Endodermal cell (in vitro differentiated cells): ENCODE measurements around the gene OAT. TPM values are rescaled to one million over a fixed set of nuclear protein-coding genes. Genes with fewer than 3 reads are reported as not detected.

Experiments
- DNase-seq: peaks from one replicate; pipeline ENCODE4 v3.0.0-alpha.2; 2017
- H3K27ac ChIP-seq: 2 replicates; pipeline ENCODE4 v1.5.1; 2013; ENCODE audit warnings: mild to moderate bottlenecking, low read depth, low read length, moderate library complexity
- H3K27me3 ChIP-seq: 2 replicates; pipeline ENCODE4 v1.6.1; 2013; ENCODE audit warnings: mild to moderate bottlenecking, low read length, moderate library complexity; ENCODE audit not compliant: insufficient read depth, control insufficient read depth, poor library complexity, severe bottlenecking
- H3K36me3 ChIP-seq: 2 replicates; pipeline ENCODE4 v1.7.0; 2013; ENCODE audit warnings: mild to moderate bottlenecking, low read length, moderate library complexity; ENCODE audit not compliant: control insufficient read depth, insufficient read depth
- H3K4me1 ChIP-seq: one replicate; pipeline ENCODE4 v1.7.0; 2013; ENCODE audit warnings: low read length; ENCODE audit not compliant: control insufficient read depth, insufficient read depth
- H3K4me3 ChIP-seq: 2 replicates; pipeline ENCODE4 v1.5.1; 2013; ENCODE audit warnings: mild to moderate bottlenecking, low read length, moderate library complexity
- H3K9ac ChIP-seq: 2 replicates; pipeline ENCODE4 v1.6.1; 2013; ENCODE audit warnings: mild to moderate bottlenecking, low read length, moderate library complexity; ENCODE audit not compliant: poor library complexity, severe bottlenecking; ENCODE audit errors: extremely low read depth
- H3K9me3 ChIP-seq: 2 replicates; pipeline ENCODE4 v1.6.1; 2013; ENCODE audit warnings: mild to moderate bottlenecking, low read length, moderate library complexity; ENCODE audit not compliant: control insufficient read depth
- H3K27ac Mint-ChIP-seq: 2 replicates; pipeline ENCODE4 v1.8.0; 2020; ENCODE audit warnings: mixed read lengths
- H3K27me3 Mint-ChIP-seq: 2 replicates; pipeline ENCODE4 v1.8.0; 2021; ENCODE audit warnings: mild to moderate bottlenecking, mixed read lengths; ENCODE audit not compliant: insufficient read depth
- H3K36me3 Mint-ChIP-seq: 2 replicates; pipeline ENCODE4 v1.8.0; 2020; ENCODE audit warnings: low read depth, mixed read lengths
- H3K4me1 Mint-ChIP-seq: 2 replicates; pipeline ENCODE4 v1.8.0; 2020; ENCODE audit warnings: mixed read lengths
- H3K4me3 Mint-ChIP-seq: 2 replicates; pipeline ENCODE4 v1.8.0; 2020; ENCODE audit warnings: mild to moderate bottlenecking, moderate library complexity, mixed read lengths
- H3K9me3 Mint-ChIP-seq: 2 replicates; pipeline ENCODE4 v1.8.0; 2020; ENCODE audit warnings: mild to moderate bottlenecking, mixed read lengths
- CTCF ChIP-seq: fragments of 200-600 bp; sonication (generic); conservative IDR thresholded peaks from 2 replicates; pipeline ENCODE4 v1.5.0; 2021; ENCODE audit warnings: antibody characterized with exemption, mild to moderate bottlenecking
- WGBS, 2 experiments: methylation state at CpG; one replicate each; pipeline versions ENCODE4 v1.1.5 to v1.1.7; 2013; ENCODE audit warnings: missing lambda C conversion rate in 2 of 2, mixed read lengths in 1 of 2; ENCODE audit not compliant: insufficient coverage in 1 of 2, insufficient read length in 1 of 2; 5-methylcytosine and 5-hydroxymethylcytosine counted together
- total RNA-seq, 2 donors: library from RNA; stranded (reverse); fragmentation: NEBNext Ultra II Directional in 1 of 2; extraction: Animal tissue kit (Norgen Biotek cat#: 25700) in 1 of 2; gene quantifications; 2 replicates in 1 of 2; 3 replicates in 1 of 2; pipeline ENCODE4 v1.2.1, GENCODE V29; 2021

OAT gene
- total RNA-seq, 2 donors from 2014 or later: 58.6 to 71.6 TPM

GRCh38 chr10:124465003-124465776 lies 46.5 kb upstream of the OAT start:
- H3K36me3 ChIP-seq: no peaks in the 10 kb centered on the region
- no peak overlapping the region for H3K9ac ChIP-seq
- peaks cover 2% of the 10 kb centered on the region for H3K36me3 Mint-ChIP-seq
- WGBS, 2 experiments: 82% methylated on average over 17 of the region's 17 CpGs
- no peak for TF ChIP-seq CTCF
- H3K4me3 Mint-ChIP-seq: no peak overlapping the region
- H3K9me3 Mint-ChIP-seq: no peaks in the 10 kb centered on the region
- H3K4me1 ChIP-seq: no peaks in the 10 kb centered on the region
- no peaks in the 10 kb centered on the region for H3K27me3 ChIP-seq
- H3K4me3 ChIP-seq: no peak overlapping the region
- no peaks in the 10 kb centered on the region for H3K27me3 Mint-ChIP-seq
- DNase-seq: peak; percentile 47
- H3K4me1 Mint-ChIP-seq: peaks cover 6% of the 10 kb centered on the region
- H3K9me3 ChIP-seq: no peaks in the 10 kb centered on the region
- H3K27ac ChIP-seq: no peak overlapping the region
- H3K27ac Mint-ChIP-seq: no peak overlapping the region

- peaks cover 2% of the 10 kb centered on the region for H3K36me3 Mint-ChIP-seq
- WGBS, 2 experiments: 79 to 83% methylated on average over 7 to 9 of the region's 9 CpGs
- H3K9ac ChIP-seq: no peak overlapping the region
- no peak overlapping the region for H3K27ac Mint-ChIP-seq
- H3K27me3 Mint-ChIP-seq: no peaks in the 10 kb centered on the region
- H3K27ac ChIP-seq: no peak overlapping the region
- TF ChIP-seq CTCF: no peak
- no peak overlapping the region for H3K4me3 ChIP-seq
- no peaks in the 10 kb centered on the region for H3K27me3 ChIP-seq
- no peaks in the 10 kb centered on the region for H3K4me1 ChIP-seq
- no peak overlapping the region for H3K4me3 Mint-ChIP-seq
- no peaks in the 10 kb centered on the region for H3K36me3 ChIP-seq
- peaks cover 6% of the 10 kb centered on the region for H3K4me1 Mint-ChIP-seq
- no peaks in the 10 kb centered on the region for H3K9me3 ChIP-seq
- no peaks in the 10 kb centered on the region for H3K9me3 Mint-ChIP-seq
- DNase-seq: no peak
Measured at GRCh38 chr10:124464028-124464965, 45.6 kb upstream of the OAT start.

GRCh38 chr10:124462348-124462695 lies 43.6 kb upstream of the OAT start:
- no peaks in the 10 kb centered on the region for H3K9me3 ChIP-seq
- peak overlapping the region; percentile 71 for H3K4me3 Mint-ChIP-seq
- no peaks in the 10 kb centered on the region for H3K36me3 ChIP-seq
- H3K36me3 Mint-ChIP-seq: peaks cover 2% of the 10 kb centered on the region
- H3K27ac Mint-ChIP-seq: peak overlapping the region; percentile 84
- peak overlapping the region; percentile 81 for H3K4me3 ChIP-seq
- H3K27ac ChIP-seq: no peak overlapping the region
- H3K9ac ChIP-seq: no peak overlapping the region
- peaks cover 6% of the 10 kb centered on the region for H3K4me1 Mint-ChIP-seq
- H3K27me3 Mint-ChIP-seq: peaks cover 9% of the 10 kb centered on the region
- DNase-seq: no peak
- H3K27me3 ChIP-seq: no peaks in the 10 kb centered on the region
- no peaks in the 10 kb centered on the region for H3K4me1 ChIP-seq
- no peaks in the 10 kb centered on the region for H3K9me3 Mint-ChIP-seq
- WGBS, 2 experiments: 81 to 94% methylated on average over 7 of the region's 8 CpGs
- no peak for TF ChIP-seq CTCF
